HEK293T (cell line): Measurements from ENCODE around the gene KRTAP10-5.

Experiments used
- CTCF ChIA-PET: fragments of 350-600 bp; formaldehyde crosslinking; extraction: SDS; loops from one replicate; lab custom pipeline; 2021; ENCODE audit warnings: antibody characterized with exemption, inconsistent platforms; lab: Yijun Ruan, JAX
- POLR2A ChIA-PET: fragments of 350-600 bp; formaldehyde crosslinking; extraction: SDS; loops from one replicate; lab custom pipeline; 2020; ENCODE audit warnings: antibody characterized with exemption, inconsistent platforms; lab: Yijun Ruan, JAX
- DNase-seq: peaks from one replicate; pipeline ENCODE4 v3.0.0; 2012; ENCODE audit warnings: mixed read lengths; ENCODE audit errors: extremely low spot score
- ARNT ChIP-seq: fragments of 450-650 bp; IDR thresholded peaks from 2 replicates; pipeline ENCODE4 v1.6.1; 2017; ENCODE audit warnings: mild to moderate bottlenecking
- BHLHE40 ChIP-seq: fragments of 450-650 bp; IDR thresholded peaks from 2 replicates; pipeline ENCODE4 v1.6.1; 2016; ENCODE audit warnings: mild to moderate bottlenecking, moderate library complexity, borderline replicate concordance
- CTBP1 ChIP-seq: fragments of 450-650 bp; IDR thresholded peaks from 2 replicates; pipeline ENCODE4 v1.6.1; 2016; ENCODE audit warnings: borderline replicate concordance
- ELF4 ChIP-seq: fragments of 450-650 bp; IDR thresholded peaks from 2 replicates; pipeline ENCODE4 v1.6.1; 2017; ENCODE audit warnings: antibody characterized with exemption
- FOXA1 ChIP-seq: fragments of 450-650 bp; IDR thresholded peaks from 2 replicates; pipeline ENCODE4 v1.6.1; 2016; ENCODE audit warnings: mild to moderate bottlenecking
- FOXK2 ChIP-seq: fragments of 450-650 bp; IDR thresholded peaks from 2 replicates; pipeline ENCODE4 v1.6.1; 2016; ENCODE audit warnings: mild to moderate bottlenecking
- FOXM1 ChIP-seq: fragments of 450-650 bp; IDR thresholded peaks from 2 replicates; pipeline ENCODE4 v1.6.1; 2017; ENCODE audit warnings: mild to moderate bottlenecking, borderline replicate concordance
- HDGF ChIP-seq: fragments of 450-650 bp; IDR thresholded peaks from 2 replicates; pipeline ENCODE4 v1.6.1; 2017; ENCODE audit warnings: antibody characterized with exemption, borderline replicate concordance
- L3MBTL2 ChIP-seq: fragments of 450-650 bp; conservative IDR thresholded peaks from 2 replicates; pipeline ENCODE4 v1.6.1; 2016; ENCODE audit warnings: mild to moderate bottlenecking
- LEF1 ChIP-seq: fragments of 450-650 bp; IDR thresholded peaks from 2 replicates; pipeline ENCODE4 v1.6.1; 2017; ENCODE audit warnings: mild to moderate bottlenecking, borderline replicate concordance
- NFRKB ChIP-seq: fragments of 450-650 bp; IDR thresholded peaks from 2 replicates; pipeline ENCODE4 v1.6.1; 2016; ENCODE audit warnings: mild to moderate bottlenecking, moderate library complexity
- PKNOX1 ChIP-seq: fragments of 450-650 bp; IDR thresholded peaks from 2 replicates; pipeline ENCODE4 v1.6.1; 2016
- SP1 ChIP-seq: fragments of 450-650 bp; IDR thresholded peaks from 2 replicates; pipeline ENCODE4 v1.6.1; 2017
- SUZ12 ChIP-seq: fragments of 450-650 bp; IDR thresholded peaks from 2 replicates; pipeline ENCODE4 v1.6.1; 2016; ENCODE audit warnings: mild to moderate bottlenecking
- TARDBP ChIP-seq: fragments of 450-650 bp; IDR thresholded peaks from 2 replicates; pipeline ENCODE4 v1.6.1; 2016
- ZNF384 ChIP-seq: fragments of 450-650 bp; IDR thresholded peaks from 2 replicates; pipeline ENCODE4 v1.6.1; 2016

Gene KRTAP10-5

DNA sequence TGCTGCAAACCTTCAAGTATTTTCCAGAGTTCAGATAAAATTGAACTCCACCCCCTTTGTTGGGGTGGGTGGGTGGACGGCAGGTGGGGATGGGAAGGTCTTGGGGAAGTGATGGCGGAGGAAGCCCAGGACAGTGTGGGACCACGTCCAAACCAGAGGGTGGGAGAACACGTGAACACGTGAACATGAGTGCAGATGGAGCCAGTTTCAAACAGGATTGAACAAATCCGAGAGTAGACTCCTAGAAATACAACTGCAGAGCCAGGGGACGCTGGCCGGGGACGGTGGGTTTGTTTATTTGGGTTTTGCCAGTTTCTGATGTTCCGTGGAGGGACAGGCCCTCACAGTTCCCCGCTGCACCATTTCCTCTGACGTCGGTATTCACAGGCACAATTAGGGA is 32.0 kb downstream of the KRTAP10-5 start:
- TF ChIP-seq FOXM1 (no peak), PKNOX1 (no peak), SUZ12 (no peak), ELF4 (no peak), HDGF (no peak), FOXA1 (no peak), BHLHE40 (no peak)
- ChIA-PET CTCF (no interaction called here), POLR2A (no interaction called here)
- no peak for DNase-seq

- POLR2A ChIA-PET, result no interaction called here
- no peak for TF ChIP-seq FOXA1
- no peak for TF ChIP-seq CTBP1
- TF ChIP-seq FOXM1, result no peak
- TF ChIP-seq PKNOX1, result no peak
- no peak for TF ChIP-seq TARDBP
- no peak for TF ChIP-seq SUZ12
- TF ChIP-seq ARNT, result no peak
- TF ChIP-seq BHLHE40, result no peak
- no peak for TF ChIP-seq FOXK2
- TF ChIP-seq HDGF, result no peak
- TF ChIP-seq NFRKB, result no peak
- no peak for TF ChIP-seq SP1
- no peak for TF ChIP-seq ZNF384
- no peak for TF ChIP-seq LEF1
- no peak for TF ChIP-seq L3MBTL2
- no peak for TF ChIP-seq ELF4
- no peak for DNase-seq
- CTCF ChIA-PET, result no interaction called here
Observed at GRCh38 chr21:44547656-44548331, 32.6 kb downstream of the KRTAP10-5 start.

- no peak for DNase-seq
- POLR2A ChIA-PET, result no interaction called here
- no peak for TF ChIP-seq SUZ12
- no peak for TF ChIP-seq ZNF384
- no peak for TF ChIP-seq FOXM1
- CTCF ChIA-PET, result no interaction called here
Observed at GRCh38 chr21:44544566-44544965, 35.8 kb downstream of the KRTAP10-5 start.

DNA sequence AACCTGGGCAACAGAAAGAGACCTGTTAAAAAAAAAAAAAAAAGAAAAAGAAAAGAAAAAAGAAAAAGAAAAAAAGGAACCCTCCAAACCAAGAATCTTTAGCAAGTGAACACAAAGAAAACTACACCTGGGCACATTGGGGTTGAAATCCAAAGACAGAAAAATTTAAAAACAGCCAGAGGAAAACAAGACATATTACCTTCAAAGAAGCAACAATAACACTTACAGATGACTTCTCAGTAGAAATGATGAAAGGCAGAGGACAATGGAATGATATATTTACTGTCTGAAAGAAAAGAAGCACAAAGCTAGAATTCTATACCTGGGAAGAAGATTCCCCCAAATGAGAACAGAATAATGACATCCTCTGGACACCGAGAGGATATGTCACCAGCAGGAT is 37.7 kb downstream of the KRTAP10-5 start:
- TF ChIP-seq ELF4 (no peak), ZNF384 (no peak), SUZ12 (no peak), HDGF (no peak), NFRKB (no peak), FOXM1 (no peak), SP1 (no peak), CTBP1 (no peak)
- DNase-seq, result no peak
- CTCF ChIA-PET, result no interaction called here
- POLR2A ChIA-PET, result no interaction called here

- no peak for DNase-seq
Observed at GRCh38 chr21:44540741-44541288, 39.6 kb downstream of the KRTAP10-5 start.

DNA sequence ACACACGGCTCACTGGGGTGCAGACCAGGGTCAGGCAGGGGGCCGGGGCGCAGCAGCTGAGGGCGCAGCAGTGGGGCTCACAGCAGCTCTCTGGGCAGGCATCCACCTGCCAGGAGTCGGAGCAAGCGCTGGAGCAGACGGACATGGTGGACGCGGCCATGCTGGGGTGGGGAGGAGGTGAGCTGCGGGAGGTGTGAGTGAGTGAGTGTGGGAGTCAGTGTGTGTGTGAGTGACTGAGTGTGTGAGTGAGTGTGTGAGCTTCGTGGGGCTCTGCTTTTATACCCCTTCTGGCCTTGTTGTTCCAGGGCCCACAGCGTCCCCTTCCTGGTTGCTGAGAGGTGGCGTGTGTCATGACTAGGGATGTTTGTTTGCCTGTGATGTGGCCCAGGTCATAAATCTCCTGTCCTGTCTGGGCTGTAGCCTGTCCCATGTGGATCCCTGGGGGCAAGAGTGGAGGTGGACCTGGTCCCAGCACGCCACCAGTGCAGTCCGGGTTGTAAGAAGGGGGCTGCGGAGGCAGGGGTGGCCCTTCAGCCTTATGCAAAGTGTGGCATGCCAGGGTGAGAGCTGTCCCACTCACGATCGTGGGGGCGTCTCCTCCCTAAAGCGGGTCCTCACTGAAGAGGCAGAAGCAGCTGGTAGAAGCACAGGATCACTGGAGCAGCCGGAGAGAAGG is 40.3 kb downstream of the KRTAP10-5 start, which contains the start of gene KRTAP10-1:
Gene KRTAP10-1, minus strand, starts transcription at position 205 of the 676 bp plus-strand sequence. Its CDS starts 45 bp downstream, at position 160.
- ChIA-PET CTCF (no interaction called here), POLR2A (no interaction called here)
- DNase-seq, result no peak
- no peak for TF ChIP-seq FOXK2
- TF ChIP-seq PKNOX1, result no peak
- TF ChIP-seq ELF4, result no peak
- TF ChIP-seq TARDBP, result no peak
- no peak for TF ChIP-seq FOXM1
- no peak for TF ChIP-seq FOXA1

More at GRCh38 chr21:44540741-44541288, 39.6 kb downstream of the KRTAP10-5 start:
- CTCF ChIA-PET, result no interaction called here
- TF ChIP-seq BHLHE40, result no peak
- TF ChIP-seq ZNF384, result no peak
- no peak for TF ChIP-seq SUZ12
- no peak for TF ChIP-seq L3MBTL2
- no peak for TF ChIP-seq FOXK2
- no peak for TF ChIP-seq SP1
- TF ChIP-seq TARDBP, result no peak
- TF ChIP-seq NFRKB, result no peak
- TF ChIP-seq LEF1, result no peak
- POLR2A ChIA-PET, result no interaction called here
